K562 (cell line): ENCODE results near the gene GPR119. TPM values are rescaled to one million over a fixed set of nuclear protein-coding genes. Genes with fewer than 3 reads are reported as not detected.
A peak's percentile ranks its signal among the peaks of the same experiment; 100 is the strongest.

Experiments used
- EP300 ChIP-seq: IDR thresholded peaks from 2 replicates; pipeline ENCODE4 v1.6.1; 2012; ENCODE audit warnings: low read length, improper control_type of control experiment
- ETS2 ChIP-seq: IDR thresholded peaks from 2 replicates; pipeline ENCODE4 v1.6.1; 2016; ENCODE audit warnings: borderline replicate concordance, missing genetic modification characterization, mild to moderate bottlenecking, moderate library complexity, missing compliant biosample characterization; ENCODE audit not compliant: poor library complexity, severe bottlenecking
- GABPB2 ChIP-seq: fragments of 250-450 bp; sonication (Bioruptor Pico); conservative IDR thresholded peaks from 2 replicates; pipeline ENCODE4 v1.5.1; 2021; ENCODE audit warnings: mild to moderate bottlenecking
- JUND ChIP-seq, 2 experiments: IDR thresholded peaks; 2 replicates in 1 of 2; 3 replicates in 1 of 2; pipeline ENCODE4 v1.6.1; 2011; ENCODE audit warnings: borderline replicate concordance in 2 of 2, low read depth in 2 of 2, low read length in 2 of 2, improper control_type of control experiment in 1 of 2, missing biosample characterization in 1 of 2, missing genetic modification characterization in 1 of 2, missing genetic modification reagents in 1 of 2
- MECOM ChIP-seq: fragments of 250-450 bp; sonication (Bioruptor Pico); IDR thresholded peaks from 2 replicates; pipeline ENCODE4 v1.8.0; 2022; ENCODE audit warnings: inconsistent platforms
- MYC ChIP-seq, 2 experiments: fragments of 250-450 bp in 1 of 2; sonication (Bioruptor Pico) in 1 of 2; IDR thresholded peaks; 2 replicates each; pipeline versions ENCODE4 v1.5.1 to v1.6.1; 2012 to 2021; ENCODE audit warnings: low read depth in 2 of 2, borderline replicate concordance in 1 of 2, improper control_type of control experiment in 1 of 2, low read length in 1 of 2, mild to moderate bottlenecking in 1 of 2, moderate library complexity in 1 of 2
- NCOR1 ChIP-seq: fragments of 450-650 bp; IDR thresholded peaks from 2 replicates; pipeline ENCODE4 v1.6.1; 2016; ENCODE audit warnings: mild to moderate bottlenecking, moderate library complexity
- PHTF2 ChIP-seq: fragments of 250-450 bp; sonication (Bioruptor Pico); IDR thresholded peaks from 2 replicates; pipeline ENCODE4 v1.5.0; 2021; ENCODE audit warnings: mild to moderate bottlenecking
- POLR3A ChIP-seq: IDR thresholded peaks from 2 replicates; pipeline ENCODE4 v1.6.1; 2011; ENCODE audit warnings: borderline replicate concordance, mild to moderate bottlenecking, moderate library complexity; ENCODE audit not compliant: insufficient read length, insufficient read depth; ENCODE audit errors: extremely low read depth
- STAT5B ChIP-seq: fragments of 250-450 bp; sonication (Bioruptor Pico); IDR thresholded peaks from 2 replicates; pipeline ENCODE4 v1.8.0; 2021; ENCODE audit warnings: mild to moderate bottlenecking, inconsistent platforms
- VEZF1 ChIP-seq: fragments of 200-800 bp; sonication (Bioruptor generic); IDR thresholded peaks from 2 replicates; pipeline ENCODE4 v1.6.1; 2017; ENCODE audit warnings: missing genetic modification characterization, missing compliant biosample characterization
- ZNF274 ChIP-seq: IDR thresholded peaks from 2 replicates; pipeline ENCODE4 v1.6.1; 2011; ENCODE audit warnings: low read depth, mild to moderate bottlenecking, low read length, moderate library complexity, borderline replicate concordance
- ZNF785 ChIP-seq: fragments of 250-450 bp; sonication (Bioruptor Pico); IDR thresholded peaks from 2 replicates; pipeline ENCODE4 v1.4.0; 2020; ENCODE audit warnings: mild to moderate bottlenecking
- polyA plus RNA-seq, 8 experiments: library from polyadenylated mRNA; depleted of rRNA in 4 of 8; stranded (reverse) in 5 of 8; unstranded in 3 of 8; fragments of >200 nt; fragmentation: Nextera tagmentation in 2 of 8; fragmentation: Illumina TruSeq in 1 of 8; extraction: Ambion mirVana in 2 of 8; extraction: Trizol in 1 of 8; gene quantifications; 2 replicates each; pipeline versions ENCODE4 v1.2.1 to v1.2.3, GENCODE V29; 2011 to 2014; ENCODE audit warnings: inconsistent platforms in 1 of 8, missing spikeins in 1 of 8
- total RNA-seq, 7 experiments: library from RNA; depleted of rRNA in 6 of 7; stranded (reverse); fragments of >200 nt in 6 of 7; fragmentation: Illumina TruSeq in 2 of 7; extraction: Trizol in 2 of 7; gene quantifications; 2 replicates each; pipeline versions ENCODE4 v1.2.1 to v1.2.3, GENCODE V29; 2011 to 2021; ENCODE audit warnings: low replicate concordance in 1 of 7

GPR119 gene
- total and polyA plus RNA-seq, 9 of the 15 experiments (the other 6 are each of a cell fraction or from before 2014, with no cell fraction given) = not detected

GRCh38 chrX:130418066-130418465 lies 32.6 kb upstream of the GPR119 start (continued):
- TF ChIP-seq STAT5B (no peak), ZNF274 (no peak), VEZF1 (CRISPR knock-in tag) (0 out of 2 replicates have a peak, but pooled peaks have one; percentile 20), GABPB2 (CRISPR knock-in tag) (no peak), NCOR1 (peak; percentile 68), POLR3A (no peak), EP300 (peak; percentile 36; the same call in 1 of the 2 replicates), MECOM (CRISPR knock-in tag) (no peak), PHTF2 (CRISPR knock-in tag) (no peak), ZNF785 (CRISPR knock-in tag) (no peak), JUND (IDR thresholded peaks at IDR 0.05; ENCODE audit: borderline replicate concordance, low read depth, low read length) (no peak), JUND (tag; IDR thresholded peaks at IDR 0.05; ENCODE audit: borderline replicate concordance, low read depth, low read length) (no peak; the same call in 2 of the 3 replicates), ETS2 (tag) (no peak), MYC (IDR thresholded peaks at IDR 0.05; ENCODE audit: low read depth, low read length) (no peak), MYC (CRISPR knock-in tag; IDR thresholded peaks at IDR 0.05; ENCODE audit: borderline replicate concordance, low read depth) (no peak)
